ENCODE measurements around the gene KIRREL2. TPM values are rescaled to one million over a fixed set of nuclear protein-coding genes. Genes with fewer than 3 reads are reported as not detected.

Gene KIRREL2
- total RNA-seq, 1 experiment from 2014 or later = 0.15 TPM

DNA sequence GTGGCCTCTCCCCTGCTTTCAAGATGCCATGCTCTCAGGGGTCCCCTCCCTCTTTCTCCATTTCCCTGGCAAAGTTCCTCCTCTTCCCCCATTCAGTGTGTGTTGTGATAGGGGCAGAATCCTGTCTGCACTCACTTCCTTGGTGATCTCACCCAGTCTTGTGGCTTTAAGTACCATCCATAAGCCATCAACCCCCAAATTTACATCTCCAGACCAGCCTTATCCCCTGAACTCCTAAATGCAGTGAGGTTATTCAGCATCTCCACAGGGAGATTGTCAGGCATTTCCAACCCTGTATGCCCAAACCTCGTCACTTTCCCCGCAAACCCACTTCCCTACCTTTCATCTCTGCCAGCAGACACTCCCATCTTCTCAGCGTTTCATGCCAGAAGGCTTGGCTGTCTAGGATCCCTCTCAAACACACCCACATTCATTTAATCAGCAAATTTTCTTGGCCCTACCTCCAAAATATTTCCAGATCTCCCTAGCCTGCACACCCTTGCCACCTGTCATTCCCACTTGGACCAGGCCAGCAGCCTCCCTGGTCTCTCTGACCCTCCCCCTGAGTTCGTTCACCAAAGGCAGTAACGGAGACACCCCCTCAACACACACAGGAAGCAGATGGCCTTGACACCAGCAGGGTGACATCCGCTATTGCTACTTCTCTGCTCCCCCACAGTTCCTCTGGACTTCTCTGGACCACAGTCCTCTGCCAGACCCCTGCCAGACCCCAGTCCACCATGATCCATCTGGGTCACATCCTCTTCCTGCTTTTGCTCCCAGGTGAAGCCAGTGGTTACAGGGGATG is 45.3 kb downstream of the KIRREL2 start, which contains the start of gene HCST:
Gene HCST, plus strand, starts transcription at position 676 of the 808 bp plus-strand sequence. Its CDS starts 65 bp downstream, at position 741.
- CTCF ChIA-PET = no interaction called here
- Histone ChIP-seq H3K4me3 (ENCODE audit: low read depth, low read length, poor library complexity, severe bottlenecking) (peak within 1 kb of the TSS; percentile 36), H3K9me3 (ENCODE audit: low read depth, low read length, poor library complexity, severe bottlenecking) (no peaks in the 10 kb centered on the region), H3K27me3 (replicated peaks; ENCODE audit: insufficient read depth, low read depth, low read length, poor library complexity) (no peaks in the 10 kb centered on the region), H3K27ac (ENCODE audit: low read depth, low read length, poor library complexity, severe bottlenecking) (peak within 1 kb of the TSS; percentile 80), H3K4me1 (ENCODE audit: insufficient read depth, low read length, poor library complexity, severe bottlenecking) (peaks cover 42% of the 10 kb centered on the region), H3K36me3 (ENCODE audit: insufficient read depth, low read length, poor library complexity, severe bottlenecking) (peaks cover 8% of the 10 kb centered on the region)
- TF ChIP-seq, protein P1, sequence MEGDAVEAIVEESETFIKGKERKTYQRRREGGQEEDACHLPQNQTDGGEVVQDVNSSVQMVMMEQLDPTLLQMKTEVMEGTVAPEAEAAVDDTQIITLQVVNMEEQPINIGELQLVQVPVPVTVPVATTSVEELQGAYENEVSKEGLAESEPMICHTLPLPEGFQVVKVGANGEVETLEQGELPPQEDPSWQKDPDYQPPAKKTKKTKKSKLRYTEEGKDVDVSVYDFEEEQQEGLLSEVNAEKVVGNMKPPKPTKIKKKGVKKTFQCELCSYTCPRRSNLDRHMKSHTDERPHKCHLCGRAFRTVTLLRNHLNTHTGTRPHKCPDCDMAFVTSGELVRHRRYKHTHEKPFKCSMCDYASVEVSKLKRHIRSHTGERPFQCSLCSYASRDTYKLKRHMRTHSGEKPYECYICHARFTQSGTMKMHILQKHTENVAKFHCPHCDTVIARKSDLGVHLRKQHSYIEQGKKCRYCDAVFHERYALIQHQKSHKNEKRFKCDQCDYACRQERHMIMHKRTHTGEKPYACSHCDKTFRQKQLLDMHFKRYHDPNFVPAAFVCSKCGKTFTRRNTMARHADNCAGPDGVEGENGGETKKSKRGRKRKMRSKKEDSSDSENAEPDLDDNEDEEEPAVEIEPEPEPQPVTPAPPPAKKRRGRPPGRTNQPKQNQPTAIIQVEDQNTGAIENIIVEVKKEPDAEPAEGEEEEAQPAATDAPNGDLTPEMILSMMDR (conservative IDR thresholded peaks at IDR 0.05; ENCODE audit: low read depth, low read length) = no peak
- no peak for TF ChIP-seq EZH2 (IDR thresholded peaks at IDR 0.05; ENCODE audit: borderline replicate concordance, low read depth, low read length, poor library complexity, severe bottlenecking)
- POLR2A ChIA-PET (ENCODE audit: low non-redundant PET) = no interaction called here
- peak; percentile 51 for DNase-seq (ENCODE audit: low spot score)
- intact Hi-C loops (cut with micrococcal nuclease; ENCODE audit: unreplicated experiment) = no loop called here
- no TSS peak for BruUV-seq (replicated peaks)

DNA sequence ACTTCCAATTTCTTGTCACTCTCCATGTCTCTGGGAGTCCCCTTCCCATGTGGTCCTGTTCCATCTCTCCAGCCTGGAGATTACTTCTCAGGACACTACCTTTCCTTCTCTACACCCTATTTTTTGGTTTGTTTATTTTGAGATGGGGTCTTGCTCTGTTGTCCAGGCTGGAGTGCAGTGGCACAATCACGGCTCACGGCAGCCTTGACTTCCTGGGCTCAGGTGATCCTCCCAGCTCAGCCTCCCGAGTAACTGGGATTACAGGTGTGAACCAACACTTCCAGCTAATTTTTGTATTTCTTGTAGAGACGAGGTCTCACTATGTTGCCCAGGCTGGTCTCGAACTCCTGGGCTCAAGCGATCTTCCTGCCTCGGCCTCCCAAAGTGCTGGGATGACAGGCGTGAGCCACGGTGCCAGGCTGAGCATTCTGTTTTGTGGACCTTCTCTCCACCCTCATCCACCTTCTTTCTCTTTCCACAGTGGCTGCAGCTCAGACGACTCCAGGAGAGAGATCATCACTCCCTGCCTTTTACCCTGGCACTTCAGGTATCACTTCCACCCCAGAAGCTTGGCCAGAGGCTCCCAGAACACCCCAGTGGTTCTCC is 46.3 kb downstream of the KIRREL2 start:
- intact Hi-C loops (cut with micrococcal nuclease; ENCODE audit: unreplicated experiment) = no loop called here
- peaks cover 42% of the 10 kb centered on the region for H3K4me1 ChIP-seq (ENCODE audit: insufficient read depth, low read length, poor library complexity, severe bottlenecking)
- H3K27me3 ChIP-seq (replicated peaks; ENCODE audit: insufficient read depth, low read depth, low read length, poor library complexity) = no peaks in the 10 kb centered on the region
- H3K27ac ChIP-seq (ENCODE audit: low read depth, low read length, poor library complexity, severe bottlenecking) = peak overlapping the region; percentile 69
- ChIA-PET CTCF (no interaction called here), POLR2A (ENCODE audit: low non-redundant PET) (no interaction called here)
- H3K9me3 ChIP-seq (ENCODE audit: low read depth, low read length, poor library complexity, severe bottlenecking) = no peaks in the 10 kb centered on the region
- TF ChIP-seq, protein P1 (conservative IDR thresholded peaks at IDR 0.05; ENCODE audit: low read depth, low read length) = no peak
- TF ChIP-seq EZH2 (IDR thresholded peaks at IDR 0.05; ENCODE audit: borderline replicate concordance, low read depth, low read length, poor library complexity, severe bottlenecking) = no peak
- BruUV-seq (replicated peaks) = no TSS peak
- peak overlapping the region; percentile 36 for H3K4me3 ChIP-seq (ENCODE audit: low read depth, low read length, poor library complexity, severe bottlenecking)
- no peak for DNase-seq (ENCODE audit: low spot score)
- H3K36me3 ChIP-seq (ENCODE audit: insufficient read depth, low read length, poor library complexity, severe bottlenecking) = no peaks in the 10 kb centered on the region

DNA sequence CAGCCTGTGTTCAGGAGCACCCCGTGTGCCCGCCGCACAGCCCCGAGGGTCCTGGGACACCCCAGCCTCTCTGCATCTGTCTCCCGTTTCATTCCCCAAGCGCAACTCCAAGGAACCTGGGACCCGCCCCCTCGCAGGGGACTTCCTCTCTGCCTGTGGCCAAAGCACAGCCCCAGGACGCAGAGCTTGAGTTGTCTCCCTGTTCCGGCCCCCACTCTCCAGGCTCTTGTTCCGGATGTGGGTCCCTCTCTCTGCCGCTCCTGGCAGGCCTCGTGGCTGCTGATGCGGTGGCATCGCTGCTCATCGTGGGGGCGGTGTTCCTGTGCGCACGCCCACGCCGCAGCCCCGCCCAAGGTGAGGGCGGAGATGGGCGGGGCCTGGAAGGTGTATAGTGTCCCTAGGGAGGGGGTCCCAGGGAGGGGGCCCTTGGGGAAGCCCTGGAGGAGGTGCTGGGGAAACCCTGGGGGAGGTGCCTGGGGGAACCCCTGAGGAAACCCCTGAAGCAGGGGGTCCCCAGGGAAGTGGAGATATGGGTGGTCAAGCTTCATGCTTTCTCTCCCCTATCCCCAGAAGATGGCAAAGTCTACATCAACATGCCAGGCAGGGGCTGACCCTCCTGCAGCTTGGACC is 47.0 kb downstream of the KIRREL2 start:
- ChIA-PET CTCF (no interaction called here), POLR2A (ENCODE audit: low non-redundant PET) (no interaction called here)
- no TSS peak for BruUV-seq (replicated peaks)
- no peaks in the 10 kb centered on the region for H3K36me3 ChIP-seq (ENCODE audit: insufficient read depth, low read length, poor library complexity, severe bottlenecking)
- H3K4me3 ChIP-seq (ENCODE audit: low read depth, low read length, poor library complexity, severe bottlenecking) = peak overlapping the region; percentile 36
- H3K27ac ChIP-seq (ENCODE audit: low read depth, low read length, poor library complexity, severe bottlenecking) = peak overlapping the region; percentile 69
- intact Hi-C loops (cut with micrococcal nuclease; ENCODE audit: unreplicated experiment) = no loop called here
- DNase-seq (ENCODE audit: low spot score) = peak; percentile 90
- H3K9me3 ChIP-seq (ENCODE audit: low read depth, low read length, poor library complexity, severe bottlenecking) = no peaks in the 10 kb centered on the region
- TF ChIP-seq, protein P1 (conservative IDR thresholded peaks at IDR 0.05; ENCODE audit: low read depth, low read length) = no peak
- TF ChIP-seq EZH2 (IDR thresholded peaks at IDR 0.05; ENCODE audit: borderline replicate concordance, low read depth, low read length, poor library complexity, severe bottlenecking) = no peak
- peaks cover 35% of the 10 kb centered on the region for H3K4me1 ChIP-seq (ENCODE audit: insufficient read depth, low read length, poor library complexity, severe bottlenecking)
- no peaks in the 10 kb centered on the region for H3K27me3 ChIP-seq (replicated peaks; ENCODE audit: insufficient read depth, low read depth, low read length, poor library complexity)
